GM12878 (cell line): Measurements from ENCODE around the gene SOX9. TPM values are rescaled to one million over a fixed set of nuclear protein-coding genes. Genes with fewer than 3 reads are reported as not detected.

Source experiments
- ATAC-seq: fragments of 200-7000 bp; cut with Tn5 transposase; 3 replicates; pipeline ENCODE4 v1.9.1; 2020; ENCODE audit warnings: mild to moderate bottlenecking, moderate library complexity
- BruUV-seq: library from RNA; stranded (reverse); fragments of 400-500 nt; replicated peaks from 2 replicates; lab custom pipeline; 2021; lab: Mats Ljungman, UMichigan
- CTCF ChIA-PET: fragments of 300-600 bp; sonication (Branson Sonifier 250); formaldehyde crosslinking; extraction: SDS; loops from one replicate; lab custom pipeline; 2021; ENCODE audit warnings: inconsistent platforms; lab: Yijun Ruan, JAX
- POLR2A ChIA-PET: fragments of 350-600 bp; formaldehyde crosslinking; extraction: SDS; loops from one replicate; lab custom pipeline; 2021; ENCODE audit warnings: inconsistent platforms; lab: Charles Lee
- RAD21 ChIA-PET: fragments of 300-600 bp; sonication (Branson Sonifier 250); formaldehyde crosslinking; loops from one replicate; lab custom pipeline; 2023; ENCODE audit warnings: antibody characterized with exemption; ENCODE audit not compliant: unreplicated experiment; lab: Charles Lee
- SMC1A ChIA-PET: fragments of 300-600 bp; sonication (Branson Sonifier 250); formaldehyde crosslinking; loops from one replicate; lab custom pipeline; 2023; ENCODE audit not compliant: unreplicated experiment, uncharacterized antibody; lab: Charles Lee
- DNase-seq: peaks from one replicate; pipeline ENCODE4 v3.0.0-alpha.2; 2011; ENCODE audit warnings: low read depth, low spot score
- FAIRE-seq: peaks from 3 replicates; lab custom pipeline; 2011; peaks lifted over from hg19 to GRCh38; lab: Jason Lieb, UNC
- H2AFZ ChIP-seq: 2 replicates; pipeline ENCODE4 v1.6.0; 2011; ENCODE audit warnings: low read depth, low read length, control low read depth; ENCODE audit not compliant: control insufficient read depth
- H3K27ac ChIP-seq: 2 replicates; pipeline ENCODE4 v1.5.1; 2011; ENCODE audit warnings: control low read depth; ENCODE audit not compliant: control insufficient read depth, insufficient read depth
- H3K27me3 ChIP-seq, 2 experiments: replicated peaks in 1 of 2; 2 replicates each; pipeline versions ENCODE4 v1.6.0 to v1.6.1; 2011; ENCODE audit warnings: low read length in 1 of 2; ENCODE audit not compliant: control insufficient read depth in 2 of 2, insufficient read depth in 2 of 2
- H3K36me3 ChIP-seq, 2 experiments: 2 replicates each; pipeline ENCODE4 v1.5.1; 2011; ENCODE audit warnings: low read length in 1 of 2; ENCODE audit not compliant: control insufficient read depth in 2 of 2, insufficient read depth in 2 of 2
- H3K4me1 ChIP-seq: 2 replicates; pipeline ENCODE4 v1.6.1; 2011; ENCODE audit warnings: mild to moderate bottlenecking, low read length, moderate library complexity, mixed read lengths; ENCODE audit not compliant: control insufficient read depth, insufficient read depth
- H3K4me2 ChIP-seq: 2 replicates; pipeline ENCODE4 v1.6.0; 2011; ENCODE audit warnings: control low read depth; ENCODE audit not compliant: control insufficient read depth, insufficient read depth
- H3K4me3 ChIP-seq: fragments of 200-600 bp; sonication (generic); 2 replicates; pipeline ENCODE4 v1.5.1; 2016
- H3K79me2 ChIP-seq: 2 replicates; pipeline ENCODE4 v1.6.0; 2011; ENCODE audit warnings: low read length; ENCODE audit not compliant: control insufficient read depth, insufficient read depth
- H3K9ac ChIP-seq: 2 replicates; pipeline ENCODE4 v1.8.0; 2011; ENCODE audit warnings: low read length, control low read depth, mixed read lengths; ENCODE audit not compliant: control insufficient read depth, insufficient read depth
- H3K9me3 ChIP-seq: replicated peaks from 3 replicates; pipeline ENCODE4 v1.5.1; 2011; ENCODE audit warnings: mild to moderate bottlenecking, low read length; ENCODE audit not compliant: control insufficient read depth, insufficient read depth
- H4K20me1 ChIP-seq: 2 replicates; pipeline ENCODE4 v1.6.0; 2011; ENCODE audit not compliant: control insufficient read depth, insufficient read depth
- EZH2 ChIP-seq: IDR thresholded peaks from 2 replicates; pipeline ENCODE4 v1.6.1; 2012; ENCODE audit warnings: low read depth, mild to moderate bottlenecking, control low read depth, inconsistent platforms, low read length, borderline replicate concordance; ENCODE audit not compliant: control insufficient read depth
- HSF1 ChIP-seq: fragments of 150-350 bp; IDR thresholded peaks from 2 replicates; pipeline ENCODE4 v1.6.1; 2014; ENCODE audit warnings: mild to moderate bottlenecking, low read depth, low read length
- JUNB ChIP-seq: IDR thresholded peaks from 2 replicates; pipeline ENCODE4 v1.6.1; 2016; ENCODE audit warnings: antibody characterized with exemption, mild to moderate bottlenecking
- NBN ChIP-seq: fragments of 450-650 bp; IDR thresholded peaks from 2 replicates; pipeline ENCODE4 v1.6.1; 2016
- SREBF2 ChIP-seq: IDR thresholded peaks from 2 replicates; pipeline ENCODE4 v1.6.1; 2012; ENCODE audit warnings: mild to moderate bottlenecking, low read length
- USF2 ChIP-seq: IDR thresholded peaks from 2 replicates; pipeline ENCODE4 v1.6.1; 2011; ENCODE audit warnings: low read depth, low read length, improper control_type of control experiment, borderline replicate concordance
- WGBS: methylation state at CpG from one replicate; pipeline ENCODE4 v1.1.6; 2016; ENCODE audit warnings: low lambda C conversion rate; ENCODE audit not compliant: insufficient replicate concordance, insufficient coverage; ENCODE audit errors: missing lambda C conversion rate; 5-methylcytosine and 5-hydroxymethylcytosine counted together
- in situ Hi-C: fragments of 300-500 bp; cut with MboI; formaldehyde crosslinking; loops from 9 replicates; pipeline ENCODE4 v1.14.3; 2018; ENCODE audit warnings: mixed read lengths
- intact Hi-C: fragments of 100-400 bp; cut with micrococcal nuclease; formaldehyde crosslinking; loops from one replicate; pipeline ENCODE4 v1.14.2; 2022; ENCODE audit not compliant: unreplicated experiment
- polyA plus RNA-seq, 11 experiments: library from polyadenylated mRNA; depleted of rRNA in 4 of 11; unstranded in 6 of 11; stranded (reverse) in 5 of 11; fragments of >200 nt; fragmentation: Nextera tagmentation in 4 of 11; fragmentation: Illumina TruSeq in 1 of 11; extraction: Ambion mirVana in 4 of 11; extraction: Trizol in 1 of 11; gene quantifications; 1 replicate in 1 of 11; 2 replicates in 10 of 11; pipeline versions ENCODE4 v1.2.1 to v1.2.3, GENCODE V29; 2011 to 2016; ENCODE audit warnings: inconsistent platforms in 2 of 11, missing spikeins in 2 of 11, low read depth in 1 of 11
- total RNA-seq, 4 experiments: library from RNA; depleted of rRNA in 3 of 4; stranded (reverse); fragments of >200 nt in 3 of 4; fragmentation: Illumina TruSeq in 1 of 4; extraction: Trizol in 1 of 4; gene quantifications; 2 replicates each; pipeline versions ENCODE4 v1.2.1 to v1.2.3, GENCODE V29; 2013 to 2021
- TF ChIP-seq, protein P1 (sequence below): IDR thresholded peaks from 2 replicates; pipeline ENCODE4 v1.6.1; 2012; ENCODE audit warnings: low read depth, low read length, improper control_type of control experiment

The SOX9 gene
- total and polyA plus RNA-seq, 10 of the 15 experiments (the other 5 are each of a cell fraction or from before 2014, with no cell fraction given): 1.2 to 19.0 (median 5.5) TPM

DNA sequence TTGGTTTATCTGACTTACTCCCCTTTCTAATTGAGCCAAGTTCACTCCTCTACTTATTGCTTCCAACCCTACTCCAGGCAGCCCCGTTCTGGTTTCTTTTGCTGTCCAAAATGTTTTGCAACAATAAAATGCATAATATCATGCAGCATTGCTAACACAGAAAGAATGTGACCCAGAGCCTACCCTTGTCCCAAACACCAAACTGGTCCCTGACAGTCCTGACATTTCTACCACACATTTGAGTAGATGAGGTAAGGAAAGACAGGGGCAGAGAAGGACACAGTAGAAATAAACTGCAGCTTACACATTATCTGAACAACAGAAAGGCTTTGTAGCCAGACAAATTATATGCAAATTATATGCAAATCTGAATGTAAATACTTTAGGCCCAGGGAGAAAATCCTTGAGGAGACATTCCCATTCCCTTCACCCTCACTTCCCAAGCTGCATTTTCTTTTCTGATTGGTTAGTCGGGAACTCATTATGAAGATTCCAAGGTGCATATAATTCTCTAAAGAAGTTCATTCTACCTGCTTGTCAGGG lies 31.6 kb downstream of the SOX9 start:
- FAIRE-seq: no peak
- H3K4me2 ChIP-seq: no peak overlapping the region
- ChIA-PET POLR2A (no interaction called here), CTCF (no interaction called here), RAD21 (no interaction called here)
- no peaks in the 10 kb centered on the region for H4K20me1 ChIP-seq
- no peak overlapping the region for H3K9ac ChIP-seq
- in situ Hi-C loops: no loop called here
- H3K27ac ChIP-seq: no peak overlapping the region
- no peaks in the 10 kb centered on the region for H3K79me2 ChIP-seq
- TF ChIP-seq HSF1: no peak
- TF ChIP-seq, protein P1, sequence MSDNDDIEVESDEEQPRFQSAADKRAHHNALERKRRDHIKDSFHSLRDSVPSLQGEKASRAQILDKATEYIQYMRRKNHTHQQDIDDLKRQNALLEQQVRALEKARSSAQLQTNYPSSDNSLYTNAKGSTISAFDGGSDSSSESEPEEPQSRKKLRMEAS: no peak
- no peak for TF ChIP-seq EZH2
- TF ChIP-seq SREBF2: no peak
- TF ChIP-seq NBN: no peak
- TF ChIP-seq USF2: no peak
- TF ChIP-seq JUNB: no peak
- TF ChIP-seq, all 136 proteins: peak for 0
- SMC1A ChIA-PET: interaction anchor here (1.2 kb wide), 1 partner anchor 15 kb away, joined by 3 read pairs; no protein-coding TSS in a partner anchor
- WGBS: 8% methylated on average over 2 of the region's 2 CpGs
- no peaks in the 10 kb centered on the region for H3K9me3 ChIP-seq
- no TSS peak for BruUV-seq
- no peaks in the 10 kb centered on the region for H3K4me1 ChIP-seq
- DNase-seq (no peak), ATAC-seq (no peak)
- no peak overlapping the region for H3K4me3 ChIP-seq
- intact Hi-C loops: no loop called here
- no peaks in the 10 kb centered on the region for H3K36me3 ChIP-seq
- no peaks in the 10 kb centered on the region for H3K27me3 ChIP-seq
- H2AFZ ChIP-seq: no peak overlapping the region
